Activated CD8-positive, alpha-beta memory T cell treated with anti-CD3 and anti-CD28 coated beads, Interleukin-2, amount 50 U/mL, for 4 hours (primary cell): ENCODE data around the gene CHTF18.

Source experiments
- DNase-seq: peaks from one replicate; pipeline ENCODE4 v3.0.0-alpha.2; 2020

Gene CHTF18

DNA sequence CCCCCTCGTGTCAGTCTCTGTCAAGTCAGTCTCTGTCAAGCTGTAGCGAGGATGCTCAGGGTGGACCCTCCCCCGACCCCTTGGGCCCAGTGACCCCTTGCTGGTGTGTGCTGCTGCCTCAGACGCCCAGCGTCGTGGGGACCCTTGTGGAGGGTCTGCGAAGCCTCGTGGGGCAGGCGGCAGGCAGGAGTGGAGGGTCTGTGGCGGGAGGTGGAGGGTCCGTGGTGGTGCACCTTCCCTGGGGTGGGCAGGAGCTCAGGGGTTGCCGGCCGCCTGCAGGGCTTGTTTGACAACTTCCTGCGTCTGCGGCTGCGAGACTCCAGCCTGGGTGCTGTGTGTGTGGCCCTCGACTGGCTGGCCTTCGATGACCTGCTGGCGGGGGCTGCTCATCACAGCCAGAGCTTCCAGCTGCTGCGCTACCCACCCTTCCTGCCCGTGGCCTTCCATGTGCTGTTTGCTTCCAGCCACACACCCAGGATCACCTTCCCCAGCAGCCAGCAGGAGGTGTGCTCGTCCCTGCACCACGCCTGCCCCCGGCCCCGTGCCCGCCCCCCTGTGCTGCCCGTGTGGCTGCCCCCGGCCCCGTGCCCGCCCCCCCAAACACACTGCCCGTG, 6.5 kb downstream of the CHTF18 start:
- DNase-seq, result no peak

DNA sequence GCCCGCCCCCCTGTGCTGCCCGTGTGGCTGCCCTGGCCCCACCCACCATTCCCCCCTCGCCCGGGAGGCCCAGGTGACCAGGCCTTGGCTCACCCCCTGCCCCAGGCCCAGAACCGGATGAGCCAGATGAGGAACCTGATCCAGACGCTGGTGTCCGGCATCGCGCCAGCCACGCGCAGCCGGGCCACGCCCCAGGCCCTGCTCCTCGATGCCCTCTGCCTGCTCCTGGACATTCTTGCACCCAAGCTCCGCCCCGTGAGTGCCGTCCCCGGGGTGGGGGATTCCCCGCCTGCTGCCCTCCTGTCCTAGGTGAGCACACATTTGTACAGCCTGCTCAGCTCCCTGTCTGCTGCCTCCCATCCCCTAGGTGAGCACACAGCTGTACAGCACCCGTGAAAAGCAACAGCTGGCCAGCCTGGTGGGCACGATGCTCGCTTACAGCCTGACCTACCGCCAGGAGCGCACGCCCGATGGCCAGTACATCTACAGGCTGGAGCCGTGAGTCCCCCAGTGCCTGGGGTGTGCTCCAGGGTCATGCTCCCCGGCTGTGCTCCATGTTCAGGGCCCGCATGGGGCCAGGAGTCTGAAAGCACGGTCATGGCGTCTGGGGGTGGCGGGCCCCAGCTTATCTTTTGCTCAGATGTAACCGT, 7.3 kb downstream of the CHTF18 start:
- no peak for DNase-seq

DNA sequence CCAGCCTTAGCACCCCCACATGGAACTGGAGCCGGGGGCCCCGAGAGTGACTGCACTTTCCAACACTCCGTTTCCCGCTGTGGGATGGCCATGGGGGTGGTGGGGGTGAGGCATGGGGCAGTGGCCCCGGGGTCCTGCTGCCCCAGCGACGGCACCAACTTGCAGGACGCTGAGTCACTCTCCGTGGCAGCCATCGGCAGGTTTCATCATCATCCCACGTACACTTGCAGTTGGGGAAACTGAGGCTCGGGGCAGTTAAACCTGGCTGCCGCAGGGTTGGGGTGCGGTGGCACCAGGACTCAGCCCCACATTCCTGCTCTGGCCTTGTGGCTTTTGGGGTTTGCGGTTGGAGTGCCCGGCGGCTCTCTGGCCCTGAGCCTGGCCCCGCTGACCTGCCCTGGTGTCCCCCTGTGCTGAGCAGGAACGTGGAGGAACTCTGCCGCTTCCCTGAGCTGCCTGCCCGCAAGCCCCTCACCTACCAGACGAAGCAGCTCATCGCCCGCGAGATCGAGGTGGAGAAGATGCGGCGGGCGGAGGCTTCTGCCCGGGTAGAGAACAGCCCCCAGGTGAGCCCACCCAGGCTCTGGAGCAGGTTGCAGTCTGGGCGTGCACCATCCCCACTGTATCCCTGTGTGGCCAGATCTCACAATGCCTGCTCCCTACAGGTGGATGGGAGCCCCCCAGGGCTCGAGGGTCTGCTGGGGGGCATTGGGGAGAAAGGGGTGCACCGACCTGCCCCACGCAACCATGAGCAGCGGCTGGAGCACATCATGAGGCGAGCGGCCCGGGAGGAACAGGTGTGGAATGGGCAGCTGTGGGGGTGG, 8.1 kb downstream of the CHTF18 start:
- DNase-seq, result no peak

DNA sequence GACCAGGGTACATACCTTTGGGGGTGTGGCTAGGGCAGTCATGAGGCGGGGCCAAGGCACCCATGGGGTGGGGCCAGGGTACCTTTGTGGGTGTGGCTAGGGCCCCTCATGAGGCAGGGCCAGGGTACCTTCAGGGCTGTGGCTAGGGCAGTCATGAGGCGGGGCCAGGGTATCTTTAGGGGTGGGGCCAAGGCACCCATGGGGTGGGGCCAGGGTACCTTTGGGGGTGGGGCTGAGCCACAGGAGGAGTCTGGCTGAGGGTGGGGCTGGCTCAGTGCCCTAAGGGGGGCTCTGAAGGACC, 8.7 kb downstream of the CHTF18 start:
- no peak for DNase-seq

DNA sequence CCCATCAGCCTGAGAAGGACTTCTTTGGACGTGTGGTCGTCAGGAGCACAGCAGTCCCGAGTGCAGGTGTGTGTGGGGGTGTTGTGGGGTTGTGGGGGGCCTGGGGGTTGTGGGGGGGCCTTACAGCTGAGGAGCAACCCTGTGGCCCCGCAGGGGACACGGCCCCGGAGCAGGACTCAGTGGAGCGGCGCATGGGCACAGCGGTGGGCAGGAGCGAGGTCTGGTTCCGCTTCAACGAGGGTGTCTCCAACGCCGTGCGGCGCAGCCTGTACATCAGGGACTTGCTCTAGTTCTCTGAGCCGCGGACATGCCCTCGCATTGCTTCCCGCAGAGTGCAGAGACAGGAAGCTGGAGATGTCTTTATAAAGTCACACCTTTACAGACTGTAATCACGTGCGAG, 9.3 kb downstream of the CHTF18 start:
- no peak for DNase-seq

DNA sequence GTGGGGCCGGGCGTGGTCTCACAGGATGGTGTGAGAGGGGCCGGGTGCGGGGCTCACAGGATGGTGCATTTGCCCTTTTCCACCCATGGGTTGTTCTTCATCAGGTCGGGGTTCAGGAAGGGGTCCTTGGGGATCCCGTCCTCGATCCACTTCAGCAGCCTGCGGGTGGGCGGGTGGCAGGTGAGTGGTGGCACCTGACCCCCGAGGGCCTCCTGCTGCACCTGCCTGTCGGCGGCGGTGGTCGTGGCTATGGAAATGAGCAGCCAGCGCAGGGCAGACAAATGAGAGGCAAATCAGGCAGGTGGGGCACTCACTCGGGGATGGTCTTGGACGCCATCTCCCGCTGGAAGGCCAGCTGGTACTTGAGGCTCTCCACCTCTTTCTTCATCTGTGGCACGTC, 10.2 kb downstream of the CHTF18 start:
- DNase-seq, result no peak

DNA sequence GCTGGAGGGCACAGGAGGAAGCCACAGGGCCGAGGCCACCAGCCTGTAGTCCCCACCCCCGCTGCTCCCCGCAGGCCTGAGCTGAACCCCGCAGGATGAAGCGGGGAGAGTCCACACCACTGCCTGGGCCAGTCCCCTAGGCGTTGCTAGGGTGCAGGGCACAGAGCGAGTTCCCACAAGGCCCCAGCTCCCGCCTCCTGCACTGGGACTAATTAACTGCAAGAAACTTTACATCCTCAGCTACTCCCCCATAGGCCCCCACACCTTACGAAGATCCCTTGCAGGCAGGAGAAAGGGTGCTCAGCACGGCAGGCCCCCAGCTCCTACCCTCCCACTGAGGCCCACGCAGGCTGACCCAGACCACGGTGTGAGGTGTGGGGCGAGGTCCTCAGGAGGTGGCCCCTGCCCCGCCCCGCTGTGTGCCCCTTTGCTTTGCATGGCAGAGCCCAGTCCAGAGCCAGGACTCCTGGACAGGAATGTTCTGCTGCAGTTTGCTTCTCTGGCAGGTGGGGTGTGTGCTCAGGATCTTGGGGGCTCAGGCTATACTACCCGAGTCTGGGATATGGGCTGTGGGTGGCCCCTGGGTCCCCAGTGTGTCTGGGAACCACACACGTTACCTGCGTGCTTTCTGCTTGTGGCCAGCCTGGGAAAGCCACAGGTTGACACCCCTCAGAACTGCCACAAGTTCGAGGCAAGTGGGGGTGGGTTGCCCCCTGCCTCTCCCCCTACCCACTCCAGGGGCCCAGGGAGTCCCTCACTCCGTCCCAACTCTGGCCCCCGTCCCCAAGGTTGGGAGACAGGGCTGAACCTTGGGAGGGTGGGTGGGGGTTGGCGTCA, 10.9 kb downstream of the CHTF18 start:
- no peak for DNase-seq

DNA sequence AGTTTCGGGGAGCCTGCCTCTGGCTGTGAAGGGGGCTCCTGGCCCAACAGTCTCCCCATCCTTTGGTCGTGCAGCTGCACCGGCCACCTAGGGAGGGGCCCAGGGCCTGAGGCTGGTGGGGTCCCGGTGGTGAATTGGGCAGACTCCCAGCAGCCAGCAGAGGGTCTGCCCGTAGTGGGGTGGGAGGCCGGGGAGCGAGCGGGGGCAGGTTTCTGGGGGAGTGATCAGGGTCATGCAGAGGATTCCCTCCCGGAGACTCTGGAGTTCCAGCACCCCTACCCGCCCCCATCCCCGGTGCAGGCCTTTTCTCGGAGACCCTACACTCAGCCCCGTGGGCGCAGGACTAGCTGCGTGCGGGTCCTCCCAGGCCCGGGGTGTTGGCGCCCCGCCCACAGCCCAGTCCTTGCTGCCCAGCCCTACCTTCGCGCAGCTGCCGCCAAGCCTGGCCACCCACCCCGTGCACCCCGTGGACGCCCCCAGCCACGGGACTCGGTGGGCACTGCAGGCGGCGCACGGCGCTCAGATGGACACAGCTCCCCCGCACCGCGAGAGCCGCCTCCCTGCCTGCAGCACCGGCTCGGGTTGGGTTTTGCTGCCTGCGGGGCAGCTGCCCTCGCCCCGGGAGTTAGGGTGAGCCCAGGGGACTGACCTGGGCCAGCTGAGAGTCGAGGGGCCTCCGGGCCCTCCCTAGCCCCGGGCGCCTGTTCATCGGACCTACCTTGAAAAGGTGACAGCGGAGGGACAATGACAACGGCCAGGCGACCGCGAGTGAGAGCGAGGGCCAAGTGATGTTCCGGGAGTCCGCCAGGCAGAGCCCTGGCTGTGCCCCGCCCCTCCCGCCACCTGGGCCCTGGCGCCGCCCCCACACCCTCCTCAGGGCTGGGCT, 11.8 kb downstream of the CHTF18 start, which contains the start of gene GNG13:
Gene GNG13 (minus strand): TSS at position 787 of the 886 bp plus-strand sequence. CDS start 1,657 bp downstream, outside the sequence.
- DNase-seq, result no peak

DNA sequence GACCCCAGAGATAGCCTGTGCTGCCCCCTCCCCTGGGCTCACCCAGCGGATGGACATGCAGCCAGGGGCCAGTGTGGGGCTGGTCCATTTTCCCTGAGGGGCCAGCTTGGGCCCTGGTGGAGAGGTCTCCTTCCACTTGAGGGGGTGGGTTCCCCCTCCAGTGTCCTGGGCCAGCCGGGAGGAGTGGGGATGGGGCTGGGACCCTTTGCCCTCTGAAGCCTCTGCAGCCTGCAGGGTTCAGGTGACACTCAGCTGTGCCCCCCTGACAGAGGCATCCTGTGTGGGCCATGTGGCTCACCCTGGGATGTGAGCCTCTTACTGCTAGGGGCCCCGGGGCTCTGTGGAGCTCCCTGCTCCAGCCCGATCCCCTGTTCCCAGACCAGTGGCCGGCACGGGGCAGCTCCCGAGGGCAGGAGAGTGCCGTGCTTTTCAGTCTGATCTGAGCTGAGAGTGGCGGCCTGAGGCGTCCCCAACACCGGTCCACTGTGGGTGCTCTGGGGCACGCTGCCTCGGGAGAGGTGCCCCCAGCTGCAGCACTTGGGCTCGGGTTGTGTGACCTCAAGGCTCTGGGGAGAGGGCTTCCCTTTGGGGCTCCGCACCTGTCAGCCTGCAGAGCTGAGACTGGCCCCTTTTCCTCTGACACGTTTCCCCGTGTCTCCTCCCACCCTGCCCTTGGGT, 12.6 kb downstream of the CHTF18 start:
- DNase-seq, result no peak

DNA sequence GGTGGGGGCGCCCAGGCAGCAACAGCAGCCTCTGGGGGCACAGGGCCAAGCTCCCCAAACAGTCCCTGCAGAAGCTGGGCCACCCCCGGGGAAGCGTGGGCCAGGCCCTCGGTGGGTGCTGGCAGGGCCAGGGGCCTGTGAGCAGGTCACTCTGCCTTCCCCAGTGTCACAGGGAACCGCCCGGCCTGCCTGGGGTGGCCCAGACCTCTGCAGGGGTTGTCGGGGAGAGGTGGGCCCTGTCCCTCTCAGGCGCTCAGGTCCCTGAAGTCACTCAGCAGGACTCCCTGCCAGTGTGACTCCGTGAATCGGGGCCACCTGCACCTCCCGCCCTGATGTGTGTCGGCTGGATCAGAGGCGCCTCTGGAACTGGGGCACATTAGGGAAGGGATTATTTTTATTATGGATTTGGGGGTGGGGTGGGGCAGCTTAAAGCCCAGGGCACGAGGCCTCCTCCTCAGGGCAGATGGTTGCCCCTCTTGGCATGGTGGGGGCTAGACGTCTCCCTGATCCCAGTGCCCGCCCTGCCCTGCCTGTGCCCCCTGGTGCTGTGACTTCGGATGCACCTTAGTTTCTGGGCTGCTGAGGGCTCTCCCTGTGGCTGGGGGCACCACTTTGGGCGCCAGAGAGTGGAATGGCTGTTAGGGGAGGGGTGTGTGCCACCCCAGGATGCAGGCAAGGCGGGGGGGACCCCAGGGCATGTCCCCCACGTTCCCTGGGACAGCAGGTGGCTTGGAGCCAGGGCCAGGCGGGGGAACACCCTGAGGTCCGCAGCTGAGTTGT, 13.4 kb downstream of the CHTF18 start:
- DNase-seq, result no peak

DNA sequence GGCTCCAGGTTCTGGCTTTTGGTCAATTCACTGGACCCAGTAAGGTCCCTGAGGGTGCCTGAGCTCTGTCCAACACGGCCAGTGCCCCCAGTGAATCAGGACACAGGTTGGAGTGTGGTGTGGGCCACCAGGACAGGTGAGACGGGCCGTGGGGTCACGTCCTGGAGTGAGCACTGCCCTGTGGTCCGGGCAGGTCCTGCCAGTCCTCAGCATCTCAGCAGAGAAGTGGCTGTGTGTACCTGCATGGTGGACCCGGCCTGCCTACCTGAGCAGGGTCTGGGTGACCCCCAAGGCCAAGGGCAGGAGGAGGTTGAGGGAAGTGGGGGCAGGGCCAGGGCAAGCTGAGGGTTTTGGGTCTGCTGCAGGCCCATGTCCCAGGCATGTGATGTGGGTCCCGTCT, 14.0 kb downstream of the CHTF18 start:
- DNase-seq, result no peak

DNA sequence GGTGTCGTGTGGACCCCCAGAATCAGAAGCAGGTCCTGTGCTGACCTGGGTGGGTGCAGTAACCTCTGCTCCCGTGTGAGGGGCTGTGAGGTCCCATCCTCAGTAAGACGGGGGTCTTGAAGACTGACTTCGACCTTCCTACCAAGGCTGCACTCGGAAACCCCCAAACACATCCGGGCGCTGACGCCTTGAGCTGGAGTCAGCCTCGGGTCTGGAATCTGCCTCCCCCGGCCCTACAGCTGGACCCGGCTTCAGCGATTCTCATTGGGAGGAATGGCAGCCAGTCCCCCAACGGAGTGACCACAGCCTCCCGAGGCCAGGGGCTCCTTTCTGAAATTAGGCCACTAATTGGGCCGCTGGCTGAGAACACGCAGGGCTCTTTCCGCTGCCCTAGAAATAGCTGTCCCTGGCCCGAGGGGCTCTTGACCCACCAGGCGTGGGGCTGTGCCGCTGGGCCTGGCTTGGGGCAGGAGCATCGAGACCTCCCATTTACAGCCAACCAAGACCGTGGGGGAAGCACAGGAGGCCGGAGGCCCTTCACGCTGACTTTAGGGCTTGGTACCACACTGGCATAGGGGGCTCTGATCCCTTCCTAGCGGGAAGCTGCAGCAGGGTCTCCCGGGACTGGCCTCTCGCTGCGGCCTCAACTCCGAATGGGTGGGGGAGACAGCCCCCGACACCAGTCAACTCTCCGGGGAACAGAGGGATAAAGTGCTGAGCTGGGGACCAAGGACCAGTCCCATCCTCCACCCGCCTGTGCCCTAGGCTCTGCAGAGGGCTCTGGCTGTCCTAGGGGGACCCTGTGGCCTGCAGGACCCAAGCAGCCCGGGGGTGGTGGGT, 14.7 kb downstream of the CHTF18 start:
- DNase-seq, result no peak

DNA sequence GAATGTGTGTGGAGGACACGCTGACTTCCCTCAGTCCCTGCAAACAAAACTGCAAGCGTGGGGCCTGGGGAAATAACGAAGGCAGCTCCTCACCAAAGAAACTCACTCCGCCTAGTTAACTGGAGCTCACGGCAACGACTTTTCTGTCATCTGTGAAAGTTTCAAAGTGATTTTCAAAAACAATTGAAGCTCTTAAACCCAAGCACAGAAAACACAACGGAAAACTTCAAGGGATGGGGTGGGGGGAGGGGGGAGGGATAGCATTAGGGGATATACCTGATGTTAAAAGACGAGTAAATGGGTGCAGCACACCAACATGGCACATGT, 15.3 kb downstream of the CHTF18 start:
- no peak for DNase-seq

DNA sequence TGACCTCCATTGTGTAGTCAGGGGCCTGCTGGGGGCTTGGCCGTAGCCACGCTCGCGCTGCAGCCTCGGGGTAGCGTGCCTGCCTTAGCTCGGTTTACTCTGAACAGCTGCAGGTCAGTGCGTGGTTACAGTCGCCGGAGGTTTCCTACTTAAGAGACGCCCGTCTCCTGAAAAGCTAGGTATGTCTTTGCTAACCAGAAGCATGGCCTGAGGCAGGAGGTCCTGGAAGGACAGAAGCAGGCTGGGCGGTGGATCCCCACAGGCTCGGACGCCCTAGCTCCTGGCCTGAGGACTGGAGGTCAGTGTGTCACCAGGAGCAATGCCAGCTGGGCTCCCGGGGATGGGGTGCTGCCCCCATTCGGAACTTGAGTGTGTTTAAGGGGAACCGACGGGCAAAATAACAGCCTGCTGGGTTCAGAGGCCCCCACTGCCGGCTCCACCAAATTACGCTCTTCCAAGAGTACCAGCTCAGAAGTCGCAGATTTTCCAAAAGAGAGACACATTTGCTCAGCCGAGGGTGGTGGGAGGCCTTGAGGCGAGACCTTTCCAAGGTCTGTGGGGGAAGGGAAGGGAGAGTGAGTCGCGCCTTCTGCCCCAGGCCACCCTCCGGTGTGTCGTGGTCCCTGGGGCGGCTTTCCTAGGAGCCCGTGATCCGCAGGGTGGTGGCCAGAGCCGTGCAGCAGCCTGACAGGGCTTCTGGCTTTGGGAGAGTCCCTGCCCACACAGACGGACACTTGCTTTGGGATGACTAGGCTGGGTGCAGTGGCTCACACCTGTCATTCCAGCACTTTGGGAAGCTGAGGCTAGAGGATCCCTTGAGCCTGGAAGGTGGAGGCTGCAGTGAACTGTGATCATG, 16.0 kb downstream of the CHTF18 start:
- no peak for DNase-seq

DNA sequence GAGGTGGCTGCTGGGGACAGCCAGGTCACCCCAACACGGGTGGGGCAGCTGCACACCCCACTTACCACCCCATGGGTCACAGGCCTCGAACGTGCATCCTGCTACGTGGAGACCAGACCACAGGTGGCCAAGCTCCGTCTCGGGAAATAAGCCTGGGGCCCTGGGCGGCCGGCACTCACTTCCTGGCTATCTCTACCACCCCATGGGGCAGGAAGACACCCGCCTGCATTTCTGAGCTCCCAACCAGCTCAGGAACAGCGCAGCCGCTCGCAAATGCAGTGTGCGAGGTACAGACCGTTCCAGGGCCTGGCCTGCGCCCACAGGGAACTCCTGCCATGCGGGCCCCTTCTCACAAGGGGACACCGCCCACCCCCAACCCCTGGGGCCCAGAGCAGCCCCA, 17.1 kb downstream of the CHTF18 start:
- DNase-seq, result no peak

DNA sequence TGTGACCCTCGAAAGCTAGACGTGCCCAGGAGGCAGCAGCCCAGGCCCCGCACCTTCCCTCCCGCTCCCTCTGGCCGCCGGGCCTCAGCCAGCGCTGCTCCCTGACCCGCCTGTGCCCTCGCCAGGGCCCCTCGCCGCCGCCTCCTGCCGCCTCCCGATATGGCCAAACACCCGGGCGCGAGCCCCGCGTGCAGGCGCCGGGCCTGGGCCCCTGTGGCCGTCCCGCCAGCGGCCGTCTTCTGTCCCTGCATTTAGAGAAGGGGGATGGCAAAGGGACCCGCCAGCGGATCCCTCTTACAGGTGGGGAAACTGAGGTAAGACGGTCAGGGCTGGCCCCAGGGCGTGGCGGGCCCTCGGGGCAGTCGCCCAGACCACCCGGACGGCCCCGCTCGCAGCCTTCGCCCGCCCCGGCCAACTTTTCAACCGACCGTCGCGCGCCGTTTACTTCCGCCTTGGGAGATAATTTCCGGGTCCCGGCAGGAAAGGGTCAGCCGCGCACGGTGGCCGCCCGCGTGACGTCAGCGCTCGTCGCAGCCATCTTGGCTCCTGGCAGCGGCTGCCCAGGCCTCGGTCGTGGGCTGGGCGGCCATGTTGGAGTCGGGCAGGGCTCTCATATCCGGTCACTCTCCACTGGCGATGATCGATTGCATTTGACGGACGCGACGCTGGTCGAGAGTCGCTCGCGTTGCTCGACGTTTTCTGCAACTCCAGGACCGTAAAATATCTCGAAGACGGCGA, 19.1 kb downstream of the CHTF18 start:
- peak; percentile 90 for DNase-seq

DNA sequence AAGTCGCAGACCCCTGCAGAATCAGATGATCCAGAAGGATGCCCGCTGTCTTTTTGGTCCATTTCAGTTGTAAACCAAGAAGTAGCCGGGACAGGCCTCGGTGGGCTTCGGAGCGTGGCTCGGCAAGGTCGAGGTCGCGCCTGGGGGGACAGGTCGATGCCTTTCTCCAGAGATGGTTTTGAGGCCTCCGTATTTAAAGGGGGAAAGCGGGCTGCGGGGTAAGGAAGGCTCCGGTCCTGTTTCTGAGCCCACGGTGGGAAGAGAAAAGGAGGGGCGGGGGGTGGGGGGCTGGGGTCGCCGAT, 19.6 kb downstream of the CHTF18 start:
- DNase-seq, result no peak

DNA sequence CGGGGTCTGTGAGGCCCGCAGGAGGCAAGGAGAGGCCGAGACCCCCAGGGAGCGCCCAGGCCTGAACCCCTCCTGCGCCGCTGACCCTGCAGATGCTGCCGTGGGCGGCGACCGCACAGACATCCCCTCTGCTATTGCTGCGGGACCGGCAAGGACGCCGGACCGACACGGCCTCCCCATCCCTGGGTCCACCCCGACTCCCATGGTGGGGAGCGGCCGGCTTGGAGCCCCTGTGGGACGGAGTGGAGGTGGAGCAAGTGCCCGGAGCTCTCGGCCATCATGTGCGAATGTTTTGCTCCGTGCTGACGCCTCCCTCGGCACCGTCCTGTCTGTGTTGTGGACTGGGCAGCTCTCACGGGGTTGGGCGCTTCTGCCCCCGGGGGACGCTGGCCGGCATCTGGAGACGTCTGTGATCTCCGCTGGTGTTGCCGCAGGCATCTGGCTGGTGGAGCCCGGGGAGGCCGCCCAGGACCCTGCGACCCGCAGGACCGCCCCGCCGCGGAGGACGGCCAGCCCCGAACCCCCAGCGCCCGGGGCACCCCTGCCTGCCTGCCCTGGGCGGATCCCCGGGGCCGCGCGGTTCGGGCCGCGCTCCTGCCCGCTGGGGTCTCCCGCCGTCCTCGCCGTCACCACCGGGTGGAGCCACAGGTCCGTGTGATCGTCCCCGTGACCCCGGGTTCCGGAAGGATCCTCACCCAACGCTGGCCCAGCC, 24.9 kb downstream of the CHTF18 start:
- peak; percentile 60 for DNase-seq
